Esophagus muscularis mucosa (tissue), 4 donors: ENCODE measurements around the gene MAMDC2. TPM values are rescaled to one million over a fixed set of nuclear protein-coding genes. Genes with fewer than 3 reads are reported as not detected.

Experiments
- DNase-seq: peaks from one replicate; pipeline ENCODE4 v3.0.0-alpha.2; 2017; ENCODE audit errors: extremely low spot score
- H3K27ac ChIP-seq, 4 donors: fragments of 200-600 bp; sonication (generic); replicated peaks in 1 of 4; 1 replicate in 3 of 4; 2 replicates in 1 of 4; pipeline ENCODE4 v1.5.1; 2016 to 2019; ENCODE audit warnings: mild to moderate bottlenecking in 1 of 4
- H3K27me3 ChIP-seq, 4 donors: fragments of 200-600 bp; sonication (generic); one replicate each; pipeline versions ENCODE4 v1.5.1 to v1.6.0; 2016 to 2019
- H3K36me3 ChIP-seq, 4 donors: fragments of 200-600 bp; sonication (generic); one replicate each; pipeline ENCODE4 v1.5.1; 2016 to 2019
- H3K4me1 ChIP-seq, 4 donors: fragments of 200-600 bp; sonication (generic); one replicate each; pipeline ENCODE4 v1.5.1; 2016 to 2019
- H3K4me3 ChIP-seq, 4 donors: fragments of 200-600 bp; sonication (generic); 1 replicate in 2 of 4; 2 replicates in 2 of 4; pipeline ENCODE4 v1.5.1; 2016 to 2019; ENCODE audit warnings: mild to moderate bottlenecking in 4 of 4, moderate library complexity in 1 of 4
- H3K9me3 ChIP-seq, 4 donors: fragments of 200-600 bp; sonication (generic); 1 replicate in 3 of 4; 2 replicates in 1 of 4; pipeline ENCODE4 v1.5.1; 2016 to 2019
- CTCF ChIP-seq, 3 experiments: fragments of 200-600 bp in 2 of 3; fragments of 450-650 bp in 1 of 3; sonication (generic) in 2 of 3; IDR thresholded peaks; one replicate each; pipeline ENCODE4 v1.5.1; 2017 to 2019; ENCODE audit warnings: antibody characterized with exemption in 3 of 3, mild to moderate bottlenecking in 2 of 3, moderate library complexity in 1 of 3
- EP300 ChIP-seq: sonication (generic); formaldehyde crosslinking; IDR thresholded peaks from one replicate; pipeline ENCODE4 v1.6.1; 2017; ENCODE audit warnings: antibody characterized with exemption
- POLR2A ChIP-seq: fragments of 450-650 bp; IDR thresholded peaks from one replicate; pipeline ENCODE4 v1.6.1; 2017; ENCODE audit warnings: antibody characterized with exemption, moderate library complexity, mild to moderate bottlenecking, low read depth
- POLR2AphosphoS5 ChIP-seq, 2 donors: sonication (generic); formaldehyde crosslinking; IDR thresholded peaks; one replicate each; pipeline ENCODE4 v1.6.1; 2017; ENCODE audit warnings: antibody characterized with exemption in 2 of 2
- WGBS: methylation state at CpG from one replicate; pipeline ENCODE4 v1.1.5; 2018; 5-methylcytosine and 5-hydroxymethylcytosine counted together
- intact Hi-C: fragments of 100-400 bp; cut with DNase I; formaldehyde crosslinking; loops from one replicate; pipeline ENCODE4 v1.15.1; 2023
- total RNA-seq, 4 donors: library from RNA; depleted of rRNA; stranded (reverse); fragments of >200 nt; gene quantifications; one replicate each; pipeline versions ENCODE4 v1.1.0 to v1.2.1, GENCODE V29; 2016

The MAMDC2 gene
- total RNA-seq, 4 donors from 2014 or later = 115 to 147 (median 126) TPM

DNA sequence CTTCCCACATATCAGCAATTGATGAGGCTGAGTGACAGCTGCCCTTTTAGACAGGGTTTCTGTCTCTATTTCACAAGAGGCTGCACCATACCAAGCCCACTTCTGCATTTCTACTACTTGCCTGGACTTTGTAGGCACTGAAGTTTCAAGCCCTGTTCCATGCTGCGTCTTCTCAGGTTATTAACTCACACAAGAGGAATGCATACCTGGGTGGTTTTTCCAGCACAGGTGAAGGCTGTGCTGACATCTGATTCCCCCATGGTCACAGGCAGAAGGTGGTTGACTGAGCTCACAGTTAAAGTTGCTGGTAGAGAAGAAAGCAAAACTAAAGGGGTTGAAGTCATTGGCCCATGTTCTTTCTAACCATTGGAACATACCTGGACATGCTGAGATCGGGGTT, 86.6 kb downstream of the MAMDC2 start:
- Histone ChIP-seq H3K27me3 (no peaks in the 10 kb centered on the region), H3K9me3 (no peaks in the 10 kb centered on the region), H3K27ac (no peak overlapping the region), H3K36me3 (peaks cover 0 to 96% (median 63%) of the 10 kb centered on the region in 4 donors), H3K4me1 (peaks cover 3 to 47% (median 40%) of the 10 kb centered on the region in 4 donors), H3K4me3 (no peak overlapping the region)
- WGBS = 92% methylated on average over 2 of the region's 2 CpGs
- intact Hi-C loops = no loop called here
- TF ChIP-seq POLR2AphosphoS5 (IDR thresholded peaks at IDR 0.05) = no peak
- TF ChIP-seq CTCF (IDR thresholded peaks at IDR 0.05) = no peak
- TF ChIP-seq EP300 = no peak
- TF ChIP-seq POLR2A = no peak
- no peak for DNase-seq

DNA sequence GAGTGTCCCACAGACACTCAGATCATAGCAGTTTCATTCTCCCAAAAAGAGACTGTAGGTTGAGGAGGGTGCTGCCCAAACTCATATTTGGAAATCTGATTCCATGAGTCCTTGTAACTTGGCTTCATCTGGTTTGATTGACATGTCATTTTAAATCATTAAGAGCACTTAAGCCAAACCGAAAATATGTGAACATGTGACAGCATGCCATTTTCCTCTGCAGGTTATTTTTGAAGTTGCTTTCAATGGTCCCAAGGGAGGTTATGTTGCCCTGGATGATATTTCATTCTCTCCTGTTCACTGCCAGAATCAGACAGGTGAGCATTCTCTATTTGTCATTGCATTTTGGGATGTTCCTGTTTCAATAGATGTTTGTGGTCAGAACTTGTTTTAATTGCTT, 87.6 kb downstream of the MAMDC2 start:
- DNase-seq = no peak
- Histone ChIP-seq H3K4me3 (no peak overlapping the region), H3K36me3 (peaks cover 0 to 96% (median 59%) of the 10 kb centered on the region in 4 donors), H3K27ac (peak overlapping the region in 1 of 4 donors; percentile 6), H3K27me3 (no peaks in the 10 kb centered on the region), H3K9me3 (no peaks in the 10 kb centered on the region), H3K4me1 (peaks cover 3 to 46% (median 36%) of the 10 kb centered on the region in 4 donors)
- TF ChIP-seq EP300 = no peak
- no peak for TF ChIP-seq POLR2AphosphoS5 (IDR thresholded peaks at IDR 0.05)
- TF ChIP-seq POLR2A = no peak
- TF ChIP-seq CTCF (IDR thresholded peaks at IDR 0.05) = no peak
- intact Hi-C loops = no loop called here
- 79% methylated on average over 1 of the region's 1 CpG for WGBS

DNA sequence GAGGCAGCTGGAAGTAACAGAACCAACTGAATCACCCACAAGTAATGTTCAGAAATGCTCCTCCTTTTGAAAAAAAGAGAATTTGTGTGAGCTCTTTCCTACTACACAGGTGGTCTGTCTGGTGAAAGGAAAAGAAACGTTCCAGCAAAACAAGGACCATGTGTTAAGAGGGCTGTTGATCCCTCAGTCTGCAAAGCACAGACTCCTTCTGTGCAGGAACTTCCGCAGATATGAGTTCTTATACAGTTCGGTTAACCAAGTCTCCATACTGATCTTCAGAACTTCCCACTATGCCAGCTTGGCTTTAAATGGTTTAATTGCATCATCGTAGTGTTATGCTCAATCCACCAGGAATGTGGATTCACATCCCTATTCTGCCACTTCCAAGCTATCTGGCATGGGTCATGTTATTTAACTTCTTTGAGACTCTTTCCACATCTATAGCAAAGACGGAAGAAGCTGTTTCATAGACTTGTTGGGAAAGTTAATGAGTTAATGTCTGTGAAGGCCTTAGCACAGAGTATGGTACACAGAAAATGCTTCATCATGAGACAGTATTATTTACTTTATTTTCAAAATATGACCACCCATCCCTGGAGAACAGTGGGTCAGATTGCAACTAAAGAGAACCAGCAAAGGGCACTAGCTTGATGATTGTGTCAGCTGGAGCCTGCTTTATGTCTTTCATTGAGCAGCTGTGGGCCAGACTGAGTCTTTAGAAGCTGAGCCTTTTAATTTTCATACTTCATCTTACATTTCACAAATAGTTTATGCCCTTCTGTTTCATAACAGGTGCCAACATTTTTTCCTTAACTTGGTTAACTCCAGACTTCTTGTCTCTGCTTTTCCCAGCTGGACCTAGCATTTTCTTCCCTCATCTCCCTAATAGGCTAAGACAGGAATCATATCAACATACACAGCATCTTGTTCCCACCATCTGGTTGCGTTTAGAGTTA, 89.9 kb downstream of the MAMDC2 start:
- TF ChIP-seq POLR2AphosphoS5 (IDR thresholded peaks at IDR 0.05) (peak in 1 of 2 donors; percentile 43), POLR2A (no peak)
- peak; percentile 80 for DNase-seq
- intact Hi-C loops = no loop called here
- Histone ChIP-seq H3K4me3 (no peak overlapping the region), H3K27me3 (no peaks in the 10 kb centered on the region), H3K4me1 (peaks cover 3 to 48% (median 33%) of the 10 kb centered on the region in 4 donors), H3K9me3 (no peaks in the 10 kb centered on the region), H3K36me3 (peaks cover 0 to 94% (median 44%) of the 10 kb centered on the region in 4 donors), H3K27ac (peak overlapping the region; percentile 27 to 64 (median 39))
- WGBS = 79% methylated on average over 6 of the region's 6 CpGs

- H3K27ac ChIP-seq = peak overlapping the region; percentile 27 to 64 (median 39)
- H3K27me3 ChIP-seq = no peaks in the 10 kb centered on the region
- H3K4me3 ChIP-seq = no peak overlapping the region
- intact Hi-C loops = no loop called here
- H3K9me3 ChIP-seq = no peaks in the 10 kb centered on the region
- H3K36me3 ChIP-seq = peaks cover 0 to 87% (median 38%) of the 10 kb centered on the region in 4 donors
- DNase-seq = peak; percentile 60
- TF ChIP-seq CTCF (IDR thresholded peaks at IDR 0.05) = no peak
- TF ChIP-seq POLR2A = no peak
- TF ChIP-seq EP300 = no peak
- no peak for TF ChIP-seq POLR2AphosphoS5 (IDR thresholded peaks at IDR 0.05)
- WGBS = 100% methylated on average over 1 of the region's 1 CpG
- H3K4me1 ChIP-seq = peaks cover 3 to 48% (median 32%) of the 10 kb centered on the region in 4 donors
Observed at GRCh38 chr9:70134360-70134759, 90.7 kb downstream of the MAMDC2 start.

GRCh38 chr9:70135176-70135575, 91.5 kb downstream of the MAMDC2 start:
- peaks cover 0 to 84% (median 34%) of the 10 kb centered on the region in 4 donors for H3K36me3 ChIP-seq

More at GRCh38 chr9:70135176-70135575, 91.5 kb downstream of the MAMDC2 start:
- intact Hi-C loops = no loop called here
- H3K4me1 ChIP-seq = peaks cover 3 to 48% (median 28%) of the 10 kb centered on the region in 4 donors
- H3K27me3 ChIP-seq = no peaks in the 10 kb centered on the region
- H3K27ac ChIP-seq = peak overlapping the region in 2 of 4 donors; percentile 11 to 64
- TF ChIP-seq EP300 = no peak
- no peak for TF ChIP-seq POLR2AphosphoS5 (IDR thresholded peaks at IDR 0.05)
- TF ChIP-seq CTCF (IDR thresholded peaks at IDR 0.05) = no peak
- no peak for TF ChIP-seq POLR2A
- no peak overlapping the region for H3K4me3 ChIP-seq
- peak; percentile 19 for DNase-seq
- no peaks in the 10 kb centered on the region for H3K9me3 ChIP-seq
